ENCODE measurements around the gene TNS1.
A peak's percentile ranks its signal among the peaks of the same experiment; 100 is the strongest.

Gene TNS1

GRCh38 chr2:217992061-217992460, 10.7 kb downstream of the TNS1 start:
- TF ChIP-seq CTCF (IDR thresholded peaks at IDR 0.05; ENCODE audit: low read depth, low read length): no peak
- H3K27me3 ChIP-seq: no peaks in the 10 kb centered on the region
- H3K9me3 ChIP-seq: no peaks in the 10 kb centered on the region
- H3K4me3 ChIP-seq (ENCODE audit: low read depth, low read length): no peak overlapping the region
- peak; percentile 1 for DNase-seq
- H3K4me1 ChIP-seq: peaks cover 44% of the 10 kb centered on the region
- peaks cover 35% of the 10 kb centered on the region for H3K36me3 ChIP-seq

- Histone ChIP-seq H3K4me3 (ENCODE audit: low read depth, low read length) (no peak overlapping the region), H3K36me3 (peaks cover 47% of the 10 kb centered on the region), H3K9me3 (no peaks in the 10 kb centered on the region), H3K4me1 (peaks cover 34% of the 10 kb centered on the region), H3K27me3 (no peaks in the 10 kb centered on the region)
- no peak for DNase-seq
- TF ChIP-seq CTCF (IDR thresholded peaks at IDR 0.05; ENCODE audit: low read depth, low read length): no peak
Observed at GRCh38 chr2:217990791-217991465, 11.9 kb downstream of the TNS1 start.

- no peaks in the 10 kb centered on the region for H3K27me3 ChIP-seq
- H3K4me3 ChIP-seq (ENCODE audit: low read depth, low read length): no peak overlapping the region
- H3K36me3 ChIP-seq: peaks cover 52% of the 10 kb centered on the region
- no peaks in the 10 kb centered on the region for H3K9me3 ChIP-seq
- DNase-seq: no peak
- TF ChIP-seq CTCF (IDR thresholded peaks at IDR 0.05; ENCODE audit: low read depth, low read length): no peak
- peaks cover 29% of the 10 kb centered on the region for H3K4me1 ChIP-seq
Observed at GRCh38 chr2:217990389-217990788, 12.4 kb downstream of the TNS1 start.

GRCh38 chr2:217989221-217989948, 13.4 kb downstream of the TNS1 start:
- Histone ChIP-seq H3K27me3 (no peaks in the 10 kb centered on the region), H3K36me3 (peaks cover 50% of the 10 kb centered on the region), H3K9me3 (no peaks in the 10 kb centered on the region), H3K4me1 (peaks cover 20% of the 10 kb centered on the region), H3K4me3 (ENCODE audit: low read depth, low read length) (no peak overlapping the region)
- TF ChIP-seq CTCF (IDR thresholded peaks at IDR 0.05; ENCODE audit: low read depth, low read length): no peak
- DNase-seq: peak; percentile 3

- no peak for TF ChIP-seq CTCF (IDR thresholded peaks at IDR 0.05; ENCODE audit: low read depth, low read length)
- DNase-seq: no peak
- peaks cover 15% of the 10 kb centered on the region for H3K4me1 ChIP-seq
- no peak overlapping the region for H3K4me3 ChIP-seq (ENCODE audit: low read depth, low read length)
- no peaks in the 10 kb centered on the region for H3K27me3 ChIP-seq
- peaks cover 52% of the 10 kb centered on the region for H3K36me3 ChIP-seq
- H3K9me3 ChIP-seq: no peaks in the 10 kb centered on the region
Observed at GRCh38 chr2:217988840-217989204, 14.0 kb downstream of the TNS1 start.

Measured in BE2C (cell line).